Transverse colon (tissue), 4 donors: ENCODE data around the gene ATP4B. TPM values are rescaled to one million over a fixed set of nuclear protein-coding genes. Genes with fewer than 3 reads are reported as not detected.

Source experiments
- DNase-seq: peaks from one replicate; pipeline ENCODE4 v3.0.0-alpha.2; 2019
- H3K27ac ChIP-seq, 4 donors: fragments of 200-600 bp; sonication (generic); 2 replicates each; pipeline ENCODE4 v1.5.1; 2016 to 2018; ENCODE audit warnings: inconsistent platforms in 4 of 4
- H3K27me3 ChIP-seq: fragments of 200-600 bp; sonication (generic); 2 replicates; pipeline ENCODE4 v1.5.1; 2017; ENCODE audit warnings: inconsistent platforms
- H3K36me3 ChIP-seq, 4 donors: fragments of 200-600 bp; sonication (generic); 2 replicates each; pipeline ENCODE4 v1.5.1; 2017 to 2019; ENCODE audit warnings: inconsistent platforms in 4 of 4
- H3K4me1 ChIP-seq, 4 donors: fragments of 200-600 bp; sonication (generic); 2 replicates each; pipeline ENCODE4 v1.5.1; 2017 to 2020; ENCODE audit warnings: inconsistent platforms in 4 of 4
- H3K4me3 ChIP-seq, 4 donors: fragments of 200-600 bp; sonication (generic); 1 replicate in 1 of 4; 2 replicates in 3 of 4; pipeline versions ENCODE4 v1.5.1 to v1.6.1; 2017 to 2019; ENCODE audit warnings: inconsistent platforms in 4 of 4
- H3K9me3 ChIP-seq, 2 donors: fragments of 200-600 bp; sonication (generic); 2 replicates each; pipeline ENCODE4 v1.5.1; 2017 to 2019; ENCODE audit warnings: inconsistent platforms in 2 of 2
- CTCF ChIP-seq, 5 experiments: fragments of 200-600 bp in 3 of 5; fragments of 450-650 bp in 2 of 5; sonication (generic) in 3 of 5; IDR thresholded peaks; 1 replicate in 2 of 5; 2 replicates in 3 of 5; pipeline ENCODE4 v1.5.1; 2016 to 2017; ENCODE audit warnings: antibody characterized with exemption in 5 of 5, inconsistent platforms in 3 of 5, mild to moderate bottlenecking in 2 of 5, moderate library complexity in 1 of 5
- EP300 ChIP-seq: sonication (generic); formaldehyde crosslinking; IDR thresholded peaks from one replicate; pipeline ENCODE4 v1.6.1; 2017; ENCODE audit warnings: antibody characterized with exemption, low read depth
- POLR2A ChIP-seq: fragments of 450-650 bp; IDR thresholded peaks from one replicate; pipeline ENCODE4 v1.6.1; 2016; ENCODE audit warnings: antibody characterized with exemption, mild to moderate bottlenecking, moderate library complexity
- POLR2AphosphoS5 ChIP-seq, 3 donors: sonication (generic); formaldehyde crosslinking; IDR thresholded peaks; one replicate each; pipeline ENCODE4 v1.6.1; 2016; ENCODE audit warnings: antibody characterized with exemption in 3 of 3
- WGBS, 2 donors: methylation state at CpG; one replicate each; pipeline ENCODE4 v1.1.5; 2018; ENCODE audit warnings: low coverage in 1 of 2; 5-methylcytosine and 5-hydroxymethylcytosine counted together
- in situ Hi-C, 4 donors: fragments of 200-750 bp; cut with MboI; loops; one replicate each; pipeline versions ENCODE4 v1.15.0 to v1.15.1; 2017; ENCODE audit warnings: low sequenced_read_pairs in 3 of 4, low pct_ligation_motif_present in 1 of 4, low pct_unique_long_range_greater_than_20kb in 1 of 4
- intact Hi-C: fragments of 100-400 bp; cut with DNase I; formaldehyde crosslinking; loops from one replicate; pipeline ENCODE4 v1.15.1; 2023; ENCODE audit warnings: low total_unique reads
- total RNA-seq, 4 donors: library from RNA; depleted of rRNA; stranded (reverse); fragments of >200 nt; gene quantifications; one replicate each; pipeline ENCODE4 v1.1.0, GENCODE V29; 2016

Gene ATP4B
- total RNA-seq, 4 donors from 2014 or later, result not detected

GRCh38 chr13:113631341-113632095, 26.5 kb downstream of the ATP4B start:
- Histone ChIP-seq H3K4me1 (no peaks in the 10 kb centered on the region), H3K27ac (no peak overlapping the region), H3K4me3 (no peak overlapping the region), H3K9me3 (no peaks in the 10 kb centered on the region), H3K27me3 (no peaks in the 10 kb centered on the region), H3K36me3 (peaks cover 0 to 27% (median 12%) of the 10 kb centered on the region in 4 donors)
- in situ Hi-C loops, result no loop called here
- WGBS, 2 donors, result 94 to 100% methylated on average over 2 to 41 of the region's 42 CpGs
- intact Hi-C loops, result no loop called here
- DNase-seq, result no peak
- no peak for TF ChIP-seq EP300
- TF ChIP-seq CTCF (IDR thresholded peaks at IDR 0.05), result no peak
- TF ChIP-seq POLR2AphosphoS5 (IDR thresholded peaks at IDR 0.05), result no peak
- TF ChIP-seq POLR2A, result no peak

GRCh38 chr13:113630804-113631203, 27.2 kb downstream of the ATP4B start:
- DNase-seq, result no peak
- intact Hi-C loops (no loop called here), in situ Hi-C loops (no loop called here)
- no peak for TF ChIP-seq POLR2AphosphoS5 (IDR thresholded peaks at IDR 0.05)
- TF ChIP-seq POLR2A, result no peak
- no peak for TF ChIP-seq CTCF (IDR thresholded peaks at IDR 0.05)
- no peak for TF ChIP-seq EP300
- Histone ChIP-seq H3K27me3 (no peaks in the 10 kb centered on the region), H3K36me3 (peaks cover 0 to 22% (median 8%) of the 10 kb centered on the region in 4 donors), H3K4me3 (no peak overlapping the region), H3K27ac (no peak overlapping the region), H3K9me3 (no peaks in the 10 kb centered on the region), H3K4me1 (no peaks in the 10 kb centered on the region)
- WGBS, 2 donors, result 84% methylated on average over 6 of the region's 6 CpGs; no CpG with 5 or more reads in 1 of the 2 donors

- in situ Hi-C loops, result no loop called here
- no peak for DNase-seq
- no peak overlapping the region for H3K27ac ChIP-seq
- H3K36me3 ChIP-seq, result peaks cover 0 to 17% (median 5%) of the 10 kb centered on the region in 4 donors
- no peaks in the 10 kb centered on the region for H3K27me3 ChIP-seq
- TF ChIP-seq CTCF (IDR thresholded peaks at IDR 0.05) (no peak), EP300 (no peak), POLR2AphosphoS5 (IDR thresholded peaks at IDR 0.05) (no peak), POLR2A (no peak)
- H3K9me3 ChIP-seq, result no peaks in the 10 kb centered on the region
- H3K4me3 ChIP-seq, result no peak overlapping the region
- H3K4me1 ChIP-seq, result no peaks in the 10 kb centered on the region
- intact Hi-C loops, result no loop called here
- WGBS, 2 donors, result 97% methylated on average over 4 to 11 of the region's 11 CpGs
Measured at GRCh38 chr13:113630296-113630695, 27.7 kb downstream of the ATP4B start.

GRCh38 chr13:113629866-113630265, 28.1 kb downstream of the ATP4B start:
- in situ Hi-C loops, result no loop called here
- TF ChIP-seq CTCF (IDR thresholded peaks at IDR 0.05) (no peak), EP300 (no peak), POLR2A (no peak), POLR2AphosphoS5 (IDR thresholded peaks at IDR 0.05) (no peak)

More at GRCh38 chr13:113629866-113630265, 28.1 kb downstream of the ATP4B start:
- Histone ChIP-seq H3K4me1 (no peaks in the 10 kb centered on the region), H3K27ac (no peak overlapping the region), H3K27me3 (no peaks in the 10 kb centered on the region), H3K9me3 (no peaks in the 10 kb centered on the region), H3K36me3 (peaks cover 0 to 13% (median 4%) of the 10 kb centered on the region in 4 donors), H3K4me3 (no peak overlapping the region)
- 83 to 95% methylated on average over 1 to 17 of the region's 17 CpGs for WGBS, 2 donors
- DNase-seq, result no peak
- intact Hi-C loops, result no loop called here
